GM12892 (cell line): Measurements from ENCODE around the gene DLG2.

Experiments used
- POLR2A ChIP-seq: IDR thresholded peaks from 2 replicates; pipeline ENCODE4 v1.6.1; 2011; ENCODE audit warnings: low read depth, low read length, control low read depth
- POLR2AphosphoS5 ChIP-seq: IDR thresholded peaks from 2 replicates; pipeline ENCODE4 v1.6.1; 2011; ENCODE audit warnings: low read depth, low read length, control low read depth
- TAF1 ChIP-seq: IDR thresholded peaks from 2 replicates; pipeline ENCODE4 v1.6.1; 2011; ENCODE audit warnings: low read depth, mild to moderate bottlenecking, control low read depth, low read length, borderline replicate concordance

GRCh38 chr11:84923489-84923888, 703.7 kb downstream of the DLG2 start:
- TF ChIP-seq POLR2A: no peak
- no peak for TF ChIP-seq POLR2AphosphoS5
- no peak for TF ChIP-seq TAF1
